HG03342 (cell line): ENCODE results near the gene DSG3.

ENCODE experiments used
- ATAC-seq: cut with Tn5 transposase; IDR thresholded peaks from one replicate; pipeline ENCODE4 v1.9.1; 2021; ENCODE audit warnings: mild to moderate bottlenecking, moderate library complexity; ENCODE audit not compliant: unreplicated experiment

Gene DSG3

GRCh38 chr18:31512203-31512764, 64.7 kb downstream of the DSG3 start:
- ATAC-seq: no peak

GRCh38 chr18:31513189-31513935, 65.8 kb downstream of the DSG3 start:
- no peak for ATAC-seq

GRCh38 chr18:31516437-31516836, 68.9 kb downstream of the DSG3 start:
- ATAC-seq: no peak

- no peak for ATAC-seq
These were observed 78.8 kb downstream of the DSG3 start for GRCh38 chr18:31526374-31526773.
